Gastroesophageal sphincter (tissue), 4 donors: ENCODE measurements around the gene DACT3. TPM values are rescaled to one million over a fixed set of nuclear protein-coding genes. Genes with fewer than 3 reads are reported as not detected.
A peak's percentile ranks its signal among the peaks of the same experiment; 100 is the strongest.

ENCODE experiments used
- ATAC-seq: fragments of 150-250 bp; one replicate; pipeline ENCODE4 v1.9.1; 2016; ENCODE audit warnings: mild to moderate bottlenecking, moderate library complexity
- H3K27ac ChIP-seq, 4 donors: fragments of 200-600 bp; sonication (generic) in 3 of 4; 1 replicate in 3 of 4; 2 replicates in 1 of 4; pipeline ENCODE4 v1.5.1; 2016 to 2019
- H3K27me3 ChIP-seq: fragments of 200-600 bp; sonication (generic); one replicate; pipeline ENCODE4 v1.5.1; 2019
- H3K36me3 ChIP-seq, 2 donors: fragments of 200-600 bp; sonication (generic); one replicate each; pipeline ENCODE4 v1.5.1; 2019; ENCODE audit warnings: control low read depth in 1 of 2
- H3K4me1 ChIP-seq, 3 donors: fragments of 200-600 bp; sonication (generic); 1 replicate in 2 of 3; 2 replicates in 1 of 3; pipeline ENCODE4 v1.5.1; 2016 to 2019; ENCODE audit warnings: control low read depth in 2 of 3
- H3K4me3 ChIP-seq, 2 donors: fragments of 200-600 bp; sonication (generic); one replicate each; pipeline ENCODE4 v1.5.1; 2019; ENCODE audit warnings: mild to moderate bottlenecking in 1 of 2, moderate library complexity in 1 of 2
- H3K9me3 ChIP-seq, 3 donors: fragments of 200-600 bp; sonication (generic); one replicate each; pipeline ENCODE4 v1.5.1; 2017 to 2019; ENCODE audit warnings: control low read depth in 2 of 3
- EP300 ChIP-seq: sonication (generic); formaldehyde crosslinking; IDR thresholded peaks from one replicate; pipeline ENCODE4 v1.6.1; 2017; ENCODE audit warnings: antibody characterized with exemption, mild to moderate bottlenecking
- POLR2A ChIP-seq, 2 donors: fragments of 450-650 bp; IDR thresholded peaks; one replicate each; pipeline ENCODE4 v1.6.1; 2017; ENCODE audit warnings: antibody characterized with exemption in 2 of 2, mild to moderate bottlenecking in 2 of 2, moderate library complexity in 1 of 2
- POLR2AphosphoS5 ChIP-seq: sonication (generic); formaldehyde crosslinking; IDR thresholded peaks from one replicate; pipeline ENCODE4 v1.6.1; 2017; ENCODE audit warnings: antibody characterized with exemption
- WGBS, 2 donors: methylation state at CpG; one replicate each; pipeline ENCODE4 v1.1.5; 2018; ENCODE audit warnings: low coverage in 1 of 2; 5-methylcytosine and 5-hydroxymethylcytosine counted together
- total RNA-seq, 4 donors: library from RNA; depleted of rRNA; stranded (reverse); fragments of >200 nt; gene quantifications; one replicate each; pipeline ENCODE4 v1.1.0, GENCODE V29; 2016
- TF ChIP-seq, protein P1 (sequence below), 4 experiments: fragments of 200-600 bp in 2 of 4; fragments of 450-650 bp in 2 of 4; sonication (generic) in 1 of 4; IDR thresholded peaks; one replicate each; pipeline ENCODE4 v1.5.1; 2017 to 2019; ENCODE audit warnings: antibody characterized with exemption in 4 of 4, mild to moderate bottlenecking in 2 of 4, moderate library complexity in 2 of 4

Gene DACT3
- total RNA-seq, 4 donors from 2014 or later = 42.9 to 105 (median 53.1) TPM

- 20 to 42% methylated on average over 10 to 11 of the region's 13 CpGs for WGBS, 2 donors
- Histone ChIP-seq H3K4me1 (peaks cover 3 to 65% (median 45%) of the 10 kb centered on the region in 3 donors), H3K36me3 (no peaks in the 10 kb centered on the region), H3K27ac (peak within 1 kb of the TSS; percentile 20 to 86 (median 81)), H3K27me3 (no peaks in the 10 kb centered on the region), H3K4me3 (peak within 1 kb of the TSS in 1 of 2 donors; percentile 27), H3K9me3 (no peaks in the 10 kb centered on the region)
- TF ChIP-seq, protein P1, sequence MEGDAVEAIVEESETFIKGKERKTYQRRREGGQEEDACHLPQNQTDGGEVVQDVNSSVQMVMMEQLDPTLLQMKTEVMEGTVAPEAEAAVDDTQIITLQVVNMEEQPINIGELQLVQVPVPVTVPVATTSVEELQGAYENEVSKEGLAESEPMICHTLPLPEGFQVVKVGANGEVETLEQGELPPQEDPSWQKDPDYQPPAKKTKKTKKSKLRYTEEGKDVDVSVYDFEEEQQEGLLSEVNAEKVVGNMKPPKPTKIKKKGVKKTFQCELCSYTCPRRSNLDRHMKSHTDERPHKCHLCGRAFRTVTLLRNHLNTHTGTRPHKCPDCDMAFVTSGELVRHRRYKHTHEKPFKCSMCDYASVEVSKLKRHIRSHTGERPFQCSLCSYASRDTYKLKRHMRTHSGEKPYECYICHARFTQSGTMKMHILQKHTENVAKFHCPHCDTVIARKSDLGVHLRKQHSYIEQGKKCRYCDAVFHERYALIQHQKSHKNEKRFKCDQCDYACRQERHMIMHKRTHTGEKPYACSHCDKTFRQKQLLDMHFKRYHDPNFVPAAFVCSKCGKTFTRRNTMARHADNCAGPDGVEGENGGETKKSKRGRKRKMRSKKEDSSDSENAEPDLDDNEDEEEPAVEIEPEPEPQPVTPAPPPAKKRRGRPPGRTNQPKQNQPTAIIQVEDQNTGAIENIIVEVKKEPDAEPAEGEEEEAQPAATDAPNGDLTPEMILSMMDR (IDR thresholded peaks at IDR 0.05) = peak in 1 of 4 experiments; percentile 7
- no peak for TF ChIP-seq POLR2A (IDR thresholded peaks at IDR 0.05)
- no peak for TF ChIP-seq EP300
- TF ChIP-seq POLR2AphosphoS5 = peak; percentile 75
- ATAC-seq = peak; percentile 87
Measured at GRCh38 chr19:46624958-46625661, 35.9 kb downstream of the DACT3 start, which contains the start of gene PTGIR. PTGIR (minus strand) TSS chr19:46625089; CDS start chr19:46624225, 864 bp downstream.

- peaks cover 3 to 76% (median 53%) of the 10 kb centered on the region in 3 donors for H3K4me1 ChIP-seq
Measured at GRCh38 chr19:46623915-46624502, 37.0 kb downstream of the DACT3 start.

GRCh38 chr19:46622118-46622446 lies 38.9 kb downstream of the DACT3 start:
- TF ChIP-seq POLR2A (IDR thresholded peaks at IDR 0.05) (no peak), EP300 (no peak)
- TF ChIP-seq, protein P1 (IDR thresholded peaks at IDR 0.05) = no peak
- peaks cover 3 to 96% (median 65%) of the 10 kb centered on the region in 3 donors for H3K4me1 ChIP-seq
- ATAC-seq = no peak
- H3K27me3 ChIP-seq = no peaks in the 10 kb centered on the region
- H3K27ac ChIP-seq = peak overlapping the region in 1 of 4 donors; percentile 87
- WGBS, 2 donors = 17 to 70% methylated on average over 1 to 4 of the region's 7 CpGs
- H3K9me3 ChIP-seq = no peaks in the 10 kb centered on the region
- no peaks in the 10 kb centered on the region for H3K36me3 ChIP-seq
- H3K4me3 ChIP-seq = no peak overlapping the region

More at GRCh38 chr19:46623915-46624502, 37.0 kb downstream of the DACT3 start:
- ATAC-seq = no peak
- peak overlapping the region in 1 of 2 donors; percentile 27 for H3K4me3 ChIP-seq
- H3K27ac ChIP-seq = peak overlapping the region in 3 of 4 donors; percentile 80 to 86 (median 82)
- no peak for TF ChIP-seq POLR2AphosphoS5
- no peak for TF ChIP-seq POLR2A (IDR thresholded peaks at IDR 0.05)
- TF ChIP-seq, protein P1 (IDR thresholded peaks at IDR 0.05) = no peak
- TF ChIP-seq EP300 = no peak
- no peaks in the 10 kb centered on the region for H3K27me3 ChIP-seq
- no peaks in the 10 kb centered on the region for H3K9me3 ChIP-seq
- no peaks in the 10 kb centered on the region for H3K36me3 ChIP-seq
- 74 to 88% methylated on average over 3 to 11 of the region's 35 CpGs for WGBS, 2 donors

DNA sequence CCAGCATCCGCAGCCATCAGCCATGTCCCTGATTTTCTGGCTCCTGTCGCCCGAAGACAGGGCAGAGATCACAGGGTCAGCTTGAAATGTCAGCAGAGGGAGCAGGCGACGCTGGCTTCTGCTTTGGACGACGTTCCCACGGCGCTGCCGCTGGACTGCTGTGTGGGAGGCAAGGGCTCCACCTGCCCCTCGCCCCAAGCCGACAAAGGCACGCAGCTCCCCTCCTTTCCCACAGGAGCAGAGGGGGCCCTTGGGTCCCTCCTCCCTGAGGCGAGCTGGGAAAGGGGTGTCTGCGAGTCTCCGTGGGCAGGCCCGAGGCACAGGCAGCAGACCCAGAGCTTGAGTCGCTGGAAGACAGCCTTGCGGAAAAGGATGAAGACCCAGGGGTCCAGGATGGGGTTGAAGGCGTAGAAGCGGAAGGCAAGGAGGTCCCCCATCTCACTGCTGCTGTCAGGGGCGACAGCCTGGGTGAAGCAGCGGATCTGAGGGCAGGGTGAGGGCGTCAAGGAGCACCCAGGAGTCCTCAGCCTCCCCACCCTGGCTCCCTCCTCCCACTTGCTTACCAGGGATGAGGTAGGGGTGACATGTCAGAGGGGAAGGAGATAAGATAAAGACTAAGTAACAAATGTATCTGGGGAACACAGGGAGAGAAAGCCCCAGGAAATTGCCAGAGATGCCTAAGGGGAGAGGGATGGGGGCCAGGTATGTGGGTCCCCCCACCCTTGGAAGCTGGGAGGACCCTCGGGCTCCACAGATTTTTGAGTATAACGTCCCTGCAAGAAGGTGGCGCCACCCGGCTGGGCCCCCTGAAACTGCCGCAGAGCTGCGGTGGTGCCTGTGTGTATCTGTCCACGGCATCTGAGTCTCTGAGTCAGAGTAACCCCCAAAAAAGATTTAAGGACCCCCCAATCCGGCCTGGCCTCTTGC lies 39.5 kb downstream of the DACT3 start:
- no peaks in the 10 kb centered on the region for H3K27me3 ChIP-seq
- TF ChIP-seq, protein P1 (IDR thresholded peaks at IDR 0.05) = peak in 1 of 4 experiments; percentile 7
- no peak for TF ChIP-seq POLR2AphosphoS5
- TF ChIP-seq POLR2A (IDR thresholded peaks at IDR 0.05) = no peak
- no peak for TF ChIP-seq EP300
- H3K9me3 ChIP-seq = no peaks in the 10 kb centered on the region
- H3K4me1 ChIP-seq = peaks cover 3 to 100% (median 67%) of the 10 kb centered on the region in 3 donors
- ATAC-seq = no peak
- 40 to 62% methylated on average over 1 to 15 of the region's 32 CpGs for WGBS, 2 donors
- H3K36me3 ChIP-seq = no peaks in the 10 kb centered on the region
- H3K4me3 ChIP-seq = peak overlapping the region in 1 of 2 donors; percentile 30
- H3K27ac ChIP-seq = peak overlapping the region; percentile 22 to 87 (median 80)
